SKM-1 treated with dmso at 0.1 percent for 144 hours (cell line): ENCODE data around the gene RNF213.
A peak's percentile ranks its signal among the peaks of the same experiment; 100 is the strongest.
"Not testable (repeated sequence)": the region's sequence is repeated elsewhere in the genome, so short reads cannot be mapped to it uniquely, and the experiment has no call there.

Experiments
- DNase-seq: peaks from one replicate; lab custom pipeline; 2025; ENCODE audit not compliant: unreplicated experiment; lab: John Stamatoyannopoulos, UW

The RNF213 gene

GRCh38 chr17:80291691-80292487 lies 31.2 kb downstream of the RNF213 start:
- DNase-seq = peak; percentile 11

GRCh38 chr17:80292521-80292971 lies 31.9 kb downstream of the RNF213 start:
- DNase-seq = no peak

- DNase-seq = no peak
These were observed 33.6 kb downstream of the RNF213 start for GRCh38 chr17:80294210-80294609.

GRCh38 chr17:80294653-80295052 lies 34.0 kb downstream of the RNF213 start:
- DNase-seq = no peak

GRCh38 chr17:80295146-80295545 lies 34.5 kb downstream of the RNF213 start:
- DNase-seq = no peak

- no peak for DNase-seq
These were observed 34.9 kb downstream of the RNF213 start for GRCh38 chr17:80295559-80295958.

GRCh38 chr17:80296221-80296620 lies 35.6 kb downstream of the RNF213 start:
- no peak for DNase-seq

- DNase-seq = no peak
These were observed 37.4 kb downstream of the RNF213 start for GRCh38 chr17:80297996-80298560.

GRCh38 chr17:80299350-80300100 lies 38.9 kb downstream of the RNF213 start:
- DNase-seq = not testable (repeated sequence)

- DNase-seq = not testable (repeated sequence)
These were observed 40.1 kb downstream of the RNF213 start for GRCh38 chr17:80300756-80301155.

- DNase-seq = no peak
These were observed 43.2 kb downstream of the RNF213 start for GRCh38 chr17:80303824-80304223.

- no peak for DNase-seq
These were observed 47.5 kb downstream of the RNF213 start for GRCh38 chr17:80307994-80308691.

GRCh38 chr17:80308692-80309517 lies 48.3 kb downstream of the RNF213 start:
- no peak for DNase-seq

- no peak for DNase-seq
These were observed 50.7 kb downstream of the RNF213 start for GRCh38 chr17:80311216-80311827.

- no peak for DNase-seq
These were observed 52.0 kb downstream of the RNF213 start for GRCh38 chr17:80312621-80313135.

GRCh38 chr17:80313160-80313829 lies 52.6 kb downstream of the RNF213 start:
- DNase-seq = no peak

- not testable (repeated sequence) for DNase-seq
These were observed 53.3 kb downstream of the RNF213 start for GRCh38 chr17:80313946-80314345.

- DNase-seq = no peak
These were observed 55.0 kb downstream of the RNF213 start for GRCh38 chr17:80315517-80316182.

- DNase-seq = no peak
These were observed 55.8 kb downstream of the RNF213 start for GRCh38 chr17:80316431-80316830.
